H1 (cell line): Measurements from ENCODE around the gene MAP4. TPM values are rescaled to one million over a fixed set of nuclear protein-coding genes. Genes with fewer than 3 reads are reported as not detected.

Source experiments
- CTCF ChIA-PET: fragments of 300-600 bp; sonication (Branson Sonifier 250); formaldehyde crosslinking; loops from one replicate; lab custom pipeline; 2021; ENCODE audit not compliant: partially characterized antibody; lab: Charles Lee
- POLR2A ChIA-PET: fragments of 300-600 bp; sonication (Branson Sonifier 250); formaldehyde crosslinking; loops from one replicate; lab custom pipeline; 2021; ENCODE audit warnings: inconsistent platforms; ENCODE audit not compliant: partially characterized antibody; lab: Charles Lee
- DNase-seq, 2 experiments: peaks; one replicate each; pipeline versions ENCODE4 v3.0.0 to v3.0.0-alpha.2; 2010 to 2022; ENCODE audit warnings: low spot score in 2 of 2, low read depth in 1 of 2, mixed read lengths in 1 of 2
- FAIRE-seq: peaks from 2 replicates; lab custom pipeline; 2011; peaks lifted over from hg19 to GRCh38; lab: Jason Lieb, UNC
- H2AFZ ChIP-seq: 2 replicates; pipeline ENCODE4 v1.8.1; 2012; ENCODE audit warnings: low read length, inconsistent platforms
- H2AK5ac ChIP-seq: 2 replicates; pipeline ENCODE4 v1.6.1; 2013; ENCODE audit warnings: low read depth, low read length
- H2BK120ac ChIP-seq: replicated peaks from 2 replicates; pipeline ENCODE3; 2013; ENCODE audit warnings: low read depth, low read length, inconsistent platforms
- H2BK12ac ChIP-seq: 2 replicates; pipeline ENCODE4 v1.6.1; 2013; ENCODE audit warnings: low read depth, low read length
- H2BK15ac ChIP-seq: 2 replicates; pipeline ENCODE4 v1.6.1; 2013; ENCODE audit warnings: low read length
- H2BK20ac ChIP-seq: 2 replicates; pipeline ENCODE4 v1.6.1; 2013; ENCODE audit warnings: low read length
- H2BK5ac ChIP-seq: 2 replicates; pipeline ENCODE4 v1.6.1; 2013; ENCODE audit warnings: low read depth, low read length
- H3K14ac ChIP-seq: 2 replicates; pipeline ENCODE4 v1.6.1; 2013; ENCODE audit warnings: inconsistent platforms; ENCODE audit not compliant: insufficient read length
- H3K18ac ChIP-seq: 2 replicates; pipeline ENCODE4 v1.6.1; 2013; ENCODE audit warnings: low read length; ENCODE audit errors: extremely low read depth
- H3K23ac ChIP-seq: 2 replicates; pipeline ENCODE4 v1.6.1; 2013; ENCODE audit warnings: inconsistent platforms; ENCODE audit not compliant: insufficient read length
- H3K23me2 ChIP-seq: 2 replicates; pipeline ENCODE4 v1.6.1; 2013; ENCODE audit warnings: low read depth, low read length
- H3K27ac ChIP-seq: 2 replicates; pipeline ENCODE4 v1.6.1; 2011; ENCODE audit warnings: low read depth, low read length, inconsistent platforms
- H3K27me3 ChIP-seq, 4 experiments: replicated peaks in 1 of 4; 1 replicate in 1 of 4; 2 replicates in 3 of 4; pipeline versions ENCODE4 v1.6.1 to v1.8.1; 2011 to 2013; ENCODE audit warnings: low read length in 3 of 4, mild to moderate bottlenecking in 3 of 4, inconsistent platforms in 2 of 4, mixed read lengths in 2 of 4, moderate library complexity in 1 of 4; ENCODE audit not compliant: control insufficient read depth in 3 of 4, insufficient read depth in 3 of 4; ENCODE audit errors: extremely low read depth in 1 of 4
- H3K36me3 ChIP-seq, 4 experiments: 2 replicates each; pipeline versions ENCODE4 v1.6.1 to v1.8.1; 2011 to 2013; ENCODE audit warnings: mild to moderate bottlenecking in 4 of 4, low read length in 3 of 4, moderate library complexity in 2 of 4, control low read depth in 1 of 4, inconsistent platforms in 1 of 4; ENCODE audit not compliant: insufficient read depth in 4 of 4, control insufficient read depth in 2 of 4
- H3K4ac ChIP-seq: replicated peaks from 2 replicates; pipeline ENCODE3; 2013; ENCODE audit warnings: low read length, low read depth, mixed read lengths, inconsistent platforms; ENCODE audit not compliant: insufficient read length
- H3K4me1 ChIP-seq, 4 experiments: replicated peaks in 1 of 4; 1 replicate in 1 of 4; 2 replicates in 3 of 4; pipeline versions ENCODE4 v1.6.1 to v1.8.1; 2011 to 2013; ENCODE audit warnings: low read length in 3 of 4, inconsistent platforms in 2 of 4, mixed read lengths in 1 of 4; ENCODE audit not compliant: insufficient read depth in 4 of 4, control insufficient read depth in 3 of 4
- H3K4me2 ChIP-seq, 2 experiments: 2 replicates each; pipeline versions ENCODE4 v1.6.1 to v1.8.1; 2011 to 2013; ENCODE audit warnings: low read depth in 2 of 2, low read length in 2 of 2, control low read depth in 1 of 2, inconsistent platforms in 1 of 2, mild to moderate bottlenecking in 1 of 2; ENCODE audit not compliant: insufficient read depth in 1 of 2
- H3K4me3 ChIP-seq, 4 experiments: fragments of 200-600, 300-600 bp in 1 of 4; sonication (generic), shearing (Covaris generic), sonication (Bioruptor Twin) in 1 of 4; 2 replicates each; pipeline versions ENCODE4 v1.5.1 to v1.8.1; 2011 to 2016; ENCODE audit warnings: low read length in 4 of 4, low read depth in 3 of 4, control low read depth in 2 of 4, inconsistent platforms in 2 of 4, mild to moderate bottlenecking in 2 of 4, mixed read lengths in 1 of 4, moderate library complexity in 1 of 4; ENCODE audit not compliant: insufficient read depth in 2 of 4; ENCODE audit errors: extremely low read depth in 1 of 4
- H3K56ac ChIP-seq: replicated peaks from 2 replicates; pipeline ENCODE3; 2013; ENCODE audit warnings: low read depth, mild to moderate bottlenecking, mixed read lengths, low read length, inconsistent platforms; ENCODE audit not compliant: insufficient read length
- H3K79me1 ChIP-seq: 2 replicates; pipeline ENCODE4 v1.6.1; 2013; ENCODE audit warnings: low read depth, low read length, control low read depth
- H3K79me2 ChIP-seq, 2 experiments: 2 replicates each; pipeline versions ENCODE4 v1.6.1 to v1.8.1; 2012 to 2013; ENCODE audit warnings: low read length in 2 of 2, mild to moderate bottlenecking in 2 of 2, inconsistent platforms in 1 of 2; ENCODE audit not compliant: insufficient read depth in 2 of 2, control insufficient read depth in 1 of 2
- H3K9ac ChIP-seq, 4 experiments: replicated peaks in 1 of 4; 1 replicate in 1 of 4; 2 replicates in 3 of 4; pipeline versions ENCODE4 v1.6.1 to v1.8.1; 2011 to 2013; ENCODE audit warnings: low read depth in 3 of 4, low read length in 3 of 4, control low read depth in 2 of 4, mild to moderate bottlenecking in 2 of 4, moderate library complexity in 2 of 4, inconsistent platforms in 1 of 4; ENCODE audit errors: extremely low read depth in 1 of 4
- H3K9me3 ChIP-seq, 2 experiments: 2 replicates each; pipeline versions ENCODE4 v1.6.1 to v1.8.1; 2012 to 2013; ENCODE audit warnings: mild to moderate bottlenecking in 2 of 2, moderate library complexity in 2 of 2, control low read depth in 1 of 2, inconsistent platforms in 1 of 2, low read depth in 1 of 2, low read length in 1 of 2, mixed read lengths in 1 of 2; ENCODE audit not compliant: insufficient read depth in 2 of 2
- H4K20me1 ChIP-seq, 2 experiments: replicated peaks in 1 of 2; 2 replicates each; pipeline versions ENCODE3 to v1.8.1; 2011 to 2013; ENCODE audit warnings: inconsistent platforms in 2 of 2, low read length in 2 of 2, mild to moderate bottlenecking in 1 of 2; ENCODE audit not compliant: insufficient read depth in 2 of 2, control insufficient read depth in 1 of 2
- H4K5ac ChIP-seq: 2 replicates; pipeline ENCODE4 v1.6.1; 2013; ENCODE audit warnings: low read length, low read depth, mixed read lengths, inconsistent platforms; ENCODE audit not compliant: insufficient read length
- H4K8ac ChIP-seq: 2 replicates; pipeline ENCODE4 v1.8.0; 2013; ENCODE audit warnings: mild to moderate bottlenecking, moderate library complexity, low read length, inconsistent platforms; ENCODE audit not compliant: insufficient read depth; ENCODE audit errors: extremely low read depth
- H4K91ac ChIP-seq: replicated peaks from 2 replicates; pipeline ENCODE3; 2013; ENCODE audit warnings: low read length, mixed read lengths, inconsistent platforms; ENCODE audit not compliant: insufficient read length
- GABPA ChIP-seq: IDR thresholded peaks from 2 replicates; pipeline ENCODE4 v1.6.1; 2011; ENCODE audit warnings: mild to moderate bottlenecking, low read length, moderate library complexity, borderline replicate concordance; ENCODE audit not compliant: insufficient read depth
- POLR2A ChIP-seq, 2 experiments: IDR thresholded peaks; 1 replicate in 1 of 2; 2 replicates in 1 of 2; pipeline ENCODE4 v1.6.1; 2011; ENCODE audit warnings: low read depth in 2 of 2, low read length in 2 of 2, mild to moderate bottlenecking in 2 of 2; ENCODE audit errors: control extremely low read depth in 1 of 2
- WGBS, 2 experiments: shearing (Covaris generic) in 1 of 2; methylation state at CpG; one replicate each; pipeline versions ENCODE4 v1.1.6 to v1.1.7; 2013 to 2015; ENCODE audit warnings: low lambda C conversion rate in 2 of 2, mixed read lengths in 2 of 2, inconsistent platforms in 1 of 2, low coverage in 1 of 2, missing lambda C conversion rate in 1 of 2; ENCODE audit not compliant: insufficient replicate concordance in 2 of 2, insufficient coverage in 1 of 2, insufficient read length in 1 of 2; ENCODE audit errors: extremely low coverage in 1 of 2, missing lambda C conversion rate in 1 of 2; 5-methylcytosine and 5-hydroxymethylcytosine counted together
- polyA plus RNA-seq, 7 experiments: library from polyadenylated mRNA; depleted of rRNA in 3 of 7; stranded (reverse) in 5 of 7; unstranded in 2 of 7; fragments of >200 nt in 5 of 7; fragments of 200-250 nt in 2 of 7; gene quantifications; 1 replicate in 5 of 7; 2 replicates in 1 of 7; 4 replicates in 1 of 7; pipeline versions ENCODE4 v1.2.1 to v1.2.3, GENCODE V29; 2011 to 2013; ENCODE audit warnings: missing spikeins in 2 of 7, mixed read lengths in 2 of 7
- total RNA-seq: library from RNA; stranded (reverse); fragmentation: NEBNext Ultra II Directional; extraction: Animal tissue kit (Norgen Biotek cat#: 25700); gene quantifications from 2 replicates; pipeline ENCODE4 v1.2.1, GENCODE V29; 2021

The MAP4 gene
- total and polyA plus RNA-seq, 2 of the 8 experiments (the other 6 are each of a cell fraction or from before 2014, with no cell fraction given), result 67.0 to 179 TPM

DNA sequence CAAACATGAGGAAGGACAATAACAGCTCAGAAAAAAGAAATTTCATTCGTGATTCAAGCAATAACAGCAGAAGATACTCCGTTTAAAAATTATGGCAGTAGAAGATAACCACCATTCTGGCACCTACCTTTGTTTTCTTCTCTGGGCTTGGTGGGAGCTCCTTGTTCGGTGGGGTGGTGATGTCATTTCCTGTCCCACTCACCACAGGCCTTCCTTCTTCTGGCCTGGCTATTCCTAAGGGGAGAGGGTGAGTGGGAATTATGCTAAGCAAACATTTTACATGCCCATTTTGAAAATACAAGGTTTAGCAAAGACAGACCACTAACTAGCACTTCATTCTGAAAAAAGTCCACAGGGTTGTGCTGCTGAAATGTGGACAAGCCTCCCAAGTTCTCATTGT lies 138.9 kb downstream of the MAP4 start:
- no peaks in the 10 kb centered on the region for H3K79me1 ChIP-seq
- no peak overlapping the region for H2BK120ac ChIP-seq
- H3K4me1 ChIP-seq, result peaks cover 0 to 3% (median 0%) of the 10 kb centered on the region in 4 experiments; a peak in 2 of 7 replicates
- H3K23me2 ChIP-seq, result no peaks in the 10 kb centered on the region
- no peak overlapping the region for H3K27ac ChIP-seq
- H2BK20ac ChIP-seq, result no peak overlapping the region
- no peak overlapping the region for H3K14ac ChIP-seq
- no peak overlapping the region for H3K4me3 ChIP-seq
- no peak for FAIRE-seq
- H3K79me2 ChIP-seq, result no peaks in the 10 kb centered on the region
- POLR2A ChIA-PET, result no interaction called here
- H4K20me1 ChIP-seq, result no peaks in the 10 kb centered on the region
- no peak overlapping the region for H3K4ac ChIP-seq
- H3K36me3 ChIP-seq, result peaks cover 0 to 12% (median 6%) of the 10 kb centered on the region in 4 experiments; a peak in 3 of 8 replicates
- CTCF ChIA-PET, result interaction anchor here (1.8 kb wide), 1 partner anchor 11 kb away, joined by 4 read pairs; no protein-coding TSS in a partner anchor
- H3K4me2 ChIP-seq, result no peak overlapping the region
- H2BK15ac ChIP-seq, result no peak overlapping the region
- H4K8ac ChIP-seq, result no peak overlapping the region
- no peak overlapping the region for H2AK5ac ChIP-seq
- H3K27me3 ChIP-seq, result no peaks in the 10 kb centered on the region
- H4K91ac ChIP-seq, result no peak overlapping the region
- DNase-seq, result no peak
- no peaks in the 10 kb centered on the region for H3K9me3 ChIP-seq
- no peak overlapping the region for H3K9ac ChIP-seq
- H3K23ac ChIP-seq, result no peak overlapping the region
- WGBS, 2 experiments, result 95% methylated on average over 3 of the region's 3 CpGs; no CpG with 5 or more reads in 1 of the 2 experiments
- H2AFZ ChIP-seq, result no peak overlapping the region
- no peak overlapping the region for H3K56ac ChIP-seq
- no peak overlapping the region for H3K18ac ChIP-seq
- H4K5ac ChIP-seq, result no peak overlapping the region
- no peak overlapping the region for H2BK5ac ChIP-seq
- no peak overlapping the region for H2BK12ac ChIP-seq
- TF ChIP-seq POLR2A (IDR thresholded peaks at IDR 0.05; ENCODE audit: control extremely low read depth in 1 of 2, low read depth in 2 of 2, low read length in 2 of 2) (no peak), GABPA (no peak)
